Measurements from ENCODE around the gene ATP6V1F.
A peak's percentile ranks its signal among the peaks of the same experiment; 100 is the strongest.

The ATP6V1F gene

GRCh38 chr7:128868624-128869137, 6.0 kb downstream of the ATP6V1F start:
- DNase-seq (ENCODE audit: low spot score) = no peak

GRCh38 chr7:128869138-128869943, 6.7 kb downstream of the ATP6V1F start:
- DNase-seq (ENCODE audit: low spot score) = peak; percentile 59

- no peak for DNase-seq (ENCODE audit: low spot score)
Observed at GRCh38 chr7:128869944-128870285, 7.3 kb downstream of the ATP6V1F start.

GRCh38 chr7:128871050-128871449, 8.4 kb downstream of the ATP6V1F start:
- DNase-seq (ENCODE audit: low spot score) = no peak

GRCh38 chr7:128872394-128872824, 9.8 kb downstream of the ATP6V1F start:
- no peak for DNase-seq (ENCODE audit: low spot score)

- DNase-seq (ENCODE audit: low spot score) = no peak
Observed at GRCh38 chr7:128873234-128873633, 10.6 kb downstream of the ATP6V1F start.

- DNase-seq (ENCODE audit: low spot score) = no peak
Observed at GRCh38 chr7:128874140-128875031, 11.7 kb downstream of the ATP6V1F start.

- DNase-seq (ENCODE audit: low spot score) = no peak
Observed at GRCh38 chr7:128875523-128875948, 12.9 kb downstream of the ATP6V1F start.

- DNase-seq (ENCODE audit: low spot score) = no peak
Observed at GRCh38 chr7:128876127-128876526, 13.5 kb downstream of the ATP6V1F start.

- no peak for DNase-seq (ENCODE audit: low spot score)
Observed at GRCh38 chr7:128876586-128876977, 13.9 kb downstream of the ATP6V1F start.

- no peak for DNase-seq (ENCODE audit: low spot score)
Observed at GRCh38 chr7:128876978-128877755, 14.5 kb downstream of the ATP6V1F start.

GRCh38 chr7:128877756-128878120, 15.1 kb downstream of the ATP6V1F start:
- no peak for DNase-seq (ENCODE audit: low spot score)

GRCh38 chr7:128878226-128879105, 15.8 kb downstream of the ATP6V1F start:
- no peak for DNase-seq (ENCODE audit: low spot score)

- DNase-seq (ENCODE audit: low spot score) = no peak
Observed at GRCh38 chr7:128879461-128879938, 16.8 kb downstream of the ATP6V1F start.

- peak; percentile 97 for DNase-seq (ENCODE audit: low spot score)
Observed at GRCh38 chr7:128879939-128880746, 17.5 kb downstream of the ATP6V1F start.

- DNase-seq (ENCODE audit: low spot score) = no peak
Observed at GRCh38 chr7:128880791-128881457, 18.3 kb downstream of the ATP6V1F start.

- DNase-seq (ENCODE audit: low spot score) = no peak
Observed at GRCh38 chr7:128881458-128882125, 18.9 kb downstream of the ATP6V1F start.

- no peak for DNase-seq (ENCODE audit: low spot score)
Observed at GRCh38 chr7:128882134-128882533, 19.5 kb downstream of the ATP6V1F start.

Data from hepatic stellate cell (primary cell).